Right renal cortex interstitium (tissue), 3 donors: ENCODE results near the gene BBLN. TPM values are rescaled to one million over a fixed set of nuclear protein-coding genes. Genes with fewer than 3 reads are reported as not detected.
A peak's percentile ranks its signal among the peaks of the same experiment; 100 is the strongest.
"Not testable (repeated sequence)": the region's sequence is repeated elsewhere in the genome, so short reads cannot be mapped to it uniquely, and the experiment has no call there.

ENCODE experiments used
- DNase-seq, 3 donors: peaks; one replicate each; pipeline ENCODE4 v3.0.0-alpha.2; 2013; ENCODE audit warnings: low read depth in 3 of 3, low spot score in 2 of 3
- polyA plus RNA-seq, 3 donors: library from polyadenylated mRNA; unstranded; fragments of 120-200 nt; gene quantifications; one replicate each; pipeline ENCODE4 v1.2.1, GENCODE V29; 2013; ENCODE audit not compliant: insufficient read length in 3 of 3

Gene BBLN, protein sequence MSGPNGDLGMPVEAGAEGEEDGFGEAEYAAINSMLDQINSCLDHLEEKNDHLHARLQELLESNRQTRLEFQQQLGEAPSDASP
- 10 to 100 TPM; 27.6 to 36.7 (median 30.9) TPM for polyA plus RNA-seq

DNA sequence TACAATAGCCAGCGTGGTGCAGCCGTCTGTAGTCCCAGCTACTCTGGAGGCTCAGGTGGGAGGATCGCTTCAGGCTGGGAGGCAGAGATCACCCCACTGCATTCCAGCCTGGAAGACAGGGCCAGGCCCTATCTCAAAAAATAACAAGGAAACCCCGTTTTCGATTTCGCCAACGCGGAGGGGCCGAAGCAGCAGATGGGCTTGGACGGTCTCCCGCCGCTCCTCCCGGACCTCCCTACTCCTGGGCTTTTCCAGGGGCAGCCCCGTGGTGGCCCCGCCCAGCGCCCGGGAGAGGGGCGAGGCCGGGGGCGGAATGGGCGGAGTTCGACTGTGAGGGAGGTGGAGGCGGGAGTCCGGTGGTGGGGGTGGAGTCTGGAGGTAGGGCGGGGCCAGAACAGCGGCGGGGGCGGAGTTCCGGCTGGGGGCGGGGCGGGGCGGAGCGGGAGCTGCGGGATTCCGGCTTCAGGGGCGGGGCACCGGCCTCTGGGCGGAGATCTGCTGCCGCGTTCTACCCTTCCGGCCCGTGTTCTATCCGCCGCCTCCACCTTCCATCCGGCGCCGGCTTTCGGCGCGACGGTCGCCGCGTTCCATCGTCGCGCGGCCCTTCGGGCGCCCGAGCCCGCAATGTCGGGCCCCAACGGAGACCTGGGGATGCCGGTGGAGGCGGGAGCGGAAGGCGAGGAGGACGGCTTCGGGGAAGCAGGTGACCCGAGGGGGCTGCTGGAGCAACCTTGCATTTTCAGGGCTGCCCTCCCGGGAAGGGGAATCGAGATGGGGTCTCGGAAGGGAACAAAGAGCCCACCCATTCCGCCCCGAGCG lies at the start of gene BBLN:
TSS of gene BBLN (plus strand) at position 482 of the 819 bp plus-strand sequence. CDS start at position 625, 143 bp downstream.
- peak; percentile 72 to 89 (median 78) for DNase-seq

DNA sequence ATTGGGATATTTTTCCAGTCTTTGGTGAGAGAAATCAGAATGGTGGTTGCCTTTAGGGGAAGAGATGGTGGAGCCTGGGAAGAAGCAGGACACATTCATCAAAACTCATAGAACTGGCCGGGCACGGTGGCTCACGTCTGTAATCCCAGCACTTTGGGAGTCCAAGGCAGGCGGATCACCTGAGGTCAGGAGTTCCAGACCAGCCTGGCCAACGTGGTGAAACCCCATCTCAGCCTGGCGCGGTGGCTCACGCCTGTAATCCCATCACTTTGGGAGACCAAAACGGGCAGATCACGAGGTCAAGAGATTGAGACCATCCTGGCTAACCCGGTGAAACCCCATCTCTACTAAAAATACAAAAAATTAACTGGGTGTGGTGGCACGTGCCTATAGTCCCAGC lies 48.3 kb upstream of the BBLN start:
- not testable (repeated sequence) for DNase-seq

DNA sequence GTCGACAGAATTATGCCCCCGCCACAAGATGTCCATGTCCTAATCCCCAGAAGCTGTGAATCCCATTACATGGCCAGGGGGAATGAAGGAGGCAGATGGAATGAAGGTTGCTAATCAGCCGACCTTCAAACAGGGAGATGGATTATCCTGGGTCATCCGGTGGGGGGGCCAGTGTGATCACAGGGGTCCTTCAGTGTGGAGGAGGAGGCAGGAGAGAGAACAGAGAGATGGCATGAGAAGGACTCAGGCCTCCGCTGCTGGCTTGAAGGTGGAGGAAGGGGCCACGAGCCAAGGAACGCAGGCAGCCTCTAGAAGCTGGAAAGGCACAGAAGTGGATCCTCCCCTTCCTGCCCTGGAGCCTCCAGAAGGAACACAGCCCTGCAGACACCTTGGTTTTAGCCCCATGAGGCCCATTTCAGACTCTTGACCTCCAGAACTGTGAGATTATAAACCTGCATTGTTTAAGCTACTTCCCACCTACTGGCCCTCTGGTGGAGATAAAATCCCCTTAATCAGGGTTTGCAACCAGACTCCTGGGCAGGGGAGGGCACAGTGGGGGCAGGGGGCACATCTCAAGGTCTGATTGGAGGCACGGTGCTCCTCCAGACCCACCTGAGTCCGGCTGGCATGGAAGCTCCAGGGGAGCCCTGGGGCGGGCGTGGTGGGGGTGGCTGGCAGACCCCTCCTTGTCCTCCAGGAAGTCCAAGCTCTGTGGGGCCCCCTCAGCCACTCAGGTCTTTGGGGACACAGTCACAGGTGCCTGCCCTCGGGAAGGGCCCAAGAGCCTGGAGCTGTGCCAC lies 46.3 kb upstream of the BBLN start:
- DNase-seq: no peak

DNA sequence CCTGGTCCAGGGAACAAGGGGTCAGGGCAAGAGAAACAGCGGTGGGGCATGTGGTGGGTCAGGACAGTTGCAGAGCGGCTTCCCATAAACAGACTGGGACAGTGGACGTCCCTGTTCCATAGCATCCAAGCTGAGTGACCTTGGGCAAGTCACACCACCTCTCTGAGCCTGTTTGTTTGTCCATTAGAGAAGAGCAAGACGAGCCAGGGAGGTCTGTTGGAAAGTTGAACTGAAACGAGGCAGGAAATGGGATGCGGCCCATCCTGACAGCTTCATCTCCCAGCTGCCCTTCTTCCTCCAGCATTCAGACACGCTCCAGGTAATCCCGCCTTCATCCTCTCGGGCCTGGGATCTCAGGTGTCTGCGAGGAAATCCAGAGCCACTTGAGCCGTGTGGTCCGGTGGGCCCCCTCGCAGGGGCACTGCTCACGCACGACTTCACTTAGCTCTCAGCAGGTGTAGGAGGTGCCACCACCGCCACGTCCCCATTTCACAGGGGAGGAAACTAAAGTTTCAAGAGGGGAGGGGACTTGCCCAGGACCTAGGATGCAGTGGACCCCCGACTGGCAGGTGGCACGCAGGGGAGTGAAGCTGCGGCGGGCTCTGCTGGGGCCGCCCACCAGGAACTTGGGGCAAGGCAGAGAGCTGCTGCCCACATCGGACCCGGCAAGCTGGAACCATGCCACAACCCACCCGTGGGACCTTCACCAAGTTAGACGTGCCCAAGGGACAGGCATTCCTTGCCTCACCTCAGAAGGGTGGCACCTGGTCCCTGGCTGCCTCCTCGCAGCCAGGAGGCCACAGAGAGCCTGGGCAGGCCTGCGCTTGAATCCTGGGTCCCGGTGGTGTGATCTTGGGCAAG lies 45.5 kb upstream of the BBLN start:
- DNase-seq: no peak

DNA sequence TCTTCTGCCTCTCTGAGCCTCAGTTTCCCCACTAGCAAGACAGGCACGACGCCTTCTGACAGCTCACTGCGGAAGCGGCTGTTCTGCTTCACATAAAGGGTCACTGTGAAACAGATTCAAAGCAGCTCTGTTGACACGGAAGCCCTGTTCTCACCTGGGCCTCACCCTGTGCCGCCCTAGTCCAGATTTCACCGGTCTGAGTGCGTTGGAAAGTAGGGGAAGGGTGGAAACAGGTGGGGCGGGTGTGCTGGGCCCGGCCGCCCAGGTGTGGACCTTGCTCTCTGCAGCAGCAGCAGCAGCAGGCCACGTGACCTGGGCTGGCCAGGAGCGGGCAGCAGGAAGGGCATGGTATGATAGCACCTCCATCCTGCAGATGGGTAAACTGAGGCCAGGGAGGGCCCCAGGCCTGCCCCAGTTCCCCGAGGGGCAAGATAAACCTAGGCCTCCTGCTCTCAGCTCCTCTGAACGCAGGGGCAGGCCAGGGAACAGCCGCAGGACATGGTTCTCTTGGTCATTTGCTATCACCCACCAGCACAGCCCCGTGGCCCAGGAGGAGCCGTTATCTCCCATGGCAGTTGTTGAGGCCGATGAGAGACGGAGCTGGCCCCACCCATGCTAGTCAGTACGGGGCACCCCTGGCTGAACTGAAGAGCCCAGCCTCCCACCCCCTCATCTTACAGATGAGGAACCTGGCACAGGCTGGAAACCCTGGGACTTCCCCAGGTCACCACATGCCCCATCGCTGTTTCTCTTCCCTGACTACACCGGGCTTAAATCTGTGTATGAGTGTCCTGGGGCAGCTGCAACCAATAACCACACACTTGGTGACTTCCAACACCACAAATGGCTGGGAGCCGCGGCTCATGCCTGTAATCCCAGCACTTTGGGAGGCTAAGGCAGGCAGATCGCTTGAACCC lies 44.6 kb upstream of the BBLN start:
- DNase-seq: no peak

DNA sequence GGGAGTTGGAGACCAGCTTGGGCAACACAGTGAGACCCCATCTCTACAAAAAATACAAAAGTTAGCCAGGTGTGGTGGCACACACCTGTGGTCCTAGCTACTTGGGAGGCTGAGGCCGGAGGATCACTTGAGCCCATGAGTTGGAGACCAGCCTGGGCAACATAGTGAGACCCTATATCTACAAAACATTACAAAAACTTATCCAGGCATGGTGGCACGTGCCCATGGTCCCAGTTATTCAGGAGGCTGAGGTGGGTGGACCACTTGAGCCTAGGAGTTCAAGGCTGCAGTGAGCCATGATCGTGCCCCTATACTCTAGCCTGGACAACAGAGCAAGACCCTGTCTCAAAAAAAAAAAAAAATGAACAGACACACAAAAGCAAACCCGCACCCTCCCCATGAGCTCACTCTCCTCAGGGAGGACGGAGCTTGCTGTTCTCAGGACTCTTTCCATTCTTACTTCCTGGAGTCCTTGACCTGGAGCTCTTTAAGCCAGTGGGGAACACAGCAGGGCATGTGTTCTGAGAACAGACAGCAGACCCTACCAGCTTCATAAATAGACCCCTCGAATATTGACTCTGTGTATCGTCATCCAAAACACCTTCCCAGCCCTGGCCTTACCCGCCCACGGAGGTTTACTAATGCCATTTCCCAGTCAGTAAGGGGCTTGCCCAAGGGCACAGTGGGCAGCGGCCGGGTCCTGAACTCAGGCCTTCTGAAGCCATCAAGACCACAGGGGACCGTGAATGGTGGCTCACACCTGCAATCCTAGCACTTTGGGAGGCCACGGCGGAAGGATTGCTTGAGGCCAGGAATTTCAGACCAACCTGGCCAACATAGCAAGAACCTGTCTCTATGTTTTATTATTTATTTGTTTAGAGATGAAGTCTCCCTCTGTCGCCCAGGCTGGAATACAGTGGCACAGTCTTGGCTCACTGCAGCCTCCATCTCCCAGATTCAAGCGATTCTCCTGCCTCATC lies 43.7 kb upstream of the BBLN start:
- DNase-seq: no peak

DNA sequence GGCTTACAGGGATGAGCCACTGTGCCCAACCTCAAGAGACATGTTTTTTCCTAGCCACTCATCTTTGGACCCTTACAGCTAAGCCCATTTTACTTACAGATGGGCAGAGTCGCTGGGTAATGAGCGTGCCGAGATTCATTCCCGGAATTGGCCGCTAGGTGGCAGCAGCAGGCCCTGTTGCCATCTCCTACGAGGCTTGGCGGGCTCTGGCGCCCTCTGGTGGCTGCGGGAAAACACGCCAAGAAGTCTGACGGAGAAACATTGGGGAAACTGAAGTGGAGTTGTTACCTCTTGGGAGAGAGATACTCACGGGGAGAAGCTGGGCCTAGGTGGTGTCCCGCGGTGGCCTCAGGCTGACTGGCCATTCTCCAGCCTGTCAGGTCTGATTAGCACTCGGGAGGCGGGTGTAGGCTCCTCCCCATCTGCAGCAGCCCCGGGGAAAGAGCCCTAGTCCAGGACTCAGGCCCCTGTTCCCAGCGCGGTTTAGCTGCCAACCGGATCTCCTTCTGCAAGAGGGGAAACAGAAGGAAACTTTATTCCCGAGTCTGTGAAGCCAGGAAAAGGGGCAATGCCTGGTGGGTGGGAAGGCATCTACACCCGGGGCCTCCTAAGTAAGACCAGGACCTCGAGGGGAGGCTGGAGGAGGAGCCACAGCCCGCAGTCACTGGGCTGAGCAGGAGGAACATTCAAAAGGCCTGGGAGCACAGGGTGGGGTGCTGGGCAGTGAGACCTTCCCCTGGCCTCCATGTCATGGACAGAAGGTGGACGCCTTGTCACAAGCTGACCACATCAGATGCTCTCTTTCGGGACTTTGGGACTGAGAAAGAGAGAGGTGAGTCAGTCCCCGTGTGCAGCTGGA lies 42.2 kb upstream of the BBLN start:
- peak; percentile 67 to 83 (median 80) for DNase-seq

DNA sequence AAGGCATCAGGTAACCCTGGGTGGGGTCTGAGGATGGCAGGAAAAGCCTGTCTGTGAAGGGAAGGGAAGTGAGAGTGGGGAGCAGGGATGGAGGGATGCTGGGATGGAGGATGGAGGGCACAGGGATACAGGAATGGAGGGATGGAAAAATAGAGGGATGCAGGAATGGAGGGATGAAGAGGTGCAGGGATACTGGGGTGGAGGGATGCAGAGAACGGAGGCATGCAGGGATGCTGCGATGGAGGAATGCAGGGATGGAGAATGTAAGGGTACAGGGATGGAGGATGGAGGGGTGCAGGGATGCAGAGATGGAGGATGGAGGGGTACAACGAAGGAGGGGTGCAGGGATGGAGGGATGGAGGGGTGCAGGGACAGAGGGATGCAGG lies 41.6 kb upstream of the BBLN start:
- DNase-seq: no peak

DNA sequence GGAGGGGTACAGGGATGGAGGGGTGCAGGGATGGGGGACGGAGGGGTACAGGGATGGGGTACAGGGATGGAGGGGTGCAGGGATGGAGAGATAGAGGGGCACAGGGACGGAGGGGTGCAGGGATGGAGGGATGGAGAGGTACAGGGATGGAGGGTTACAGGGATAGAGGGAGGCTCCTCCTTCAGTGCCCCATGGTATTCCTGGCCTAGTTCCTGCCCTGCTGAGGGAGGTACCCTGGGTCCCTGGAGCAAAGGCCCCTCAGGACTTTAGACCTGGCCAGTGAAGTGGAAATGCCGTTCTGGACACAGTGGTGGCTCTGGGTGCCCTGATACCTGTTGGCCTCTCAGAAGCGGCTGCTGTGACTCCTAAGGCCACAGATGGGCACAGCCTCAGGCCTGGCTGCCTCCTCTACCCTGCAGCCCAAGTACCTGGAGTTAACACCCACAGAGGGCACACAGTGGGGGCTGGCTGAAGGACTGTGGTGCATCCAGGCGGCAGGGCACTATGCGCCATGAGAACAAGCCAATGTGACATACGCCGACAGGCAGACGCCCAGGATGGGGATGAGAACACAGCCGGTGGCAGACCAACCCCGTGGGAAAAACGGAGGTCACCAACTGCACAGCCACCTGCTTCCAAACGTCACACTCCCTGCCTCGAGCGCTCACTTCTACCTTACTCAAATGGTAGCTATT lies 40.9 kb upstream of the BBLN start:
- DNase-seq: no peak

DNA sequence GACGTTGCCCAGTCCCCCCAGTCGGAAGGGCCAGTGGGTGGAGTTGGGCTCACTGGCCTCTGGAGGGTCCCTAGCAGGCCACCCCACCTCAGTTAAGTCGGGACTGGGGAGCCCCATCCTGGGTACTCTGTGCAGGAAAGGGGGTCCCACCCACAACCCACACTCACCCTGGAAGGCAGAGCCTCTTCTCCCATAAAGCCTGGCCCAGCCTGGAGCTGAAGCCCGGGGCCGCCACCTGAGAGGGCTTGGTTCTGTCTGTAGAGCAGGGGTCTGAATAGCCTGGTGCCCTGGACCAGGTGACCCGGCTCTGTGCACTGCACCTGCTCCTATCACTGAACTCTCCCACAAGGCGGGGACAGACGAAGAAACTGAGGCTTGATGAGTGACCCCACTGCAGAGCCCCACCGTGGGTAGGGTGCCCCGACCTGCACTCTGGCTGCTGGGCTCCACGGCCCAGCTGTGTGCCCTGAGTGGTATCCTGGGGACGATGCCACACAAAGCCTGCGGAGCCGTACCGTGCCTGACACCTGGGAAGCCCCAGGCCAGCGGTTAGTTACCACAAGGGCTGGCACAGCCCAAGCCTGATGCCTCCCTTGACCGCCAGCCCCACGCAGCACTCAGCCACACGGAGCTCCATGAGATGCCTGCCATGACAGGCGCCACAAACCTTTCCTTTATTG lies 39.9 kb upstream of the BBLN start:
- DNase-seq: no peak

DNA sequence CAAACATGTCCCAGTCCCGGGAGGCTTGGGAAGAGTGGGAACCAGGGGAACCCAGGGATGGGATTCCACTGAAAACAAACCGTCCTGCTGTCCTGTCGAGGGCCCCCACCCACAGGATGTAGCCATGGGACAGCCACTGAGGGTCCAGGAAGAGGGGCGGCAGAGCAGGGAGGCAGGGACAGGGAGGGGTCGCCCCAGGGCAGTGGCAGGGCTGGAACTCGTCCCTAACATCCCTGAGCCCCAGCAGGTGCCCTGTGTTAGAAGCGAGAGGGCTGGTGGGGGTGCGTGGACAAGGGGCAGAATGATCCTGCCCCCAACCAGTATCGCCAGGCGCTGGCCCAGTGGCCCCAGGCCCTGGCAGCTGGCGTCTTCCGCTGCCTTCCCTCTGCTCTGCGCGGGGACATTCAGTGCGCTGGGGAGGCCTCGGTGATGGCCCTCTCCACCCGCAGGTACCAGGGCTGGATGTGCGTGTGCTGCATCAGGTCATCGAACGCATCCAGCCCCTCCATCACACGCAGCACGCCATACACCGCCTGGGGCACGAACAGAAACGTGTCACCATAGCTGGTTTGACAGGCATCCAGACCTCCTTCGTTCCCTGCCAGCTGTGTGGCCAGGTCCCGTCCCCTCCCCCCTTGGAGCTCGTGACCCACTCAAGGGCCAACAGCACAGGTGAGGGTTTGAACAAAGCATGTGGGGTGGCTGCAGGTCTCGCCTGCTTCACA lies 39.2 kb upstream of the BBLN start:
- no peak for DNase-seq

DNA sequence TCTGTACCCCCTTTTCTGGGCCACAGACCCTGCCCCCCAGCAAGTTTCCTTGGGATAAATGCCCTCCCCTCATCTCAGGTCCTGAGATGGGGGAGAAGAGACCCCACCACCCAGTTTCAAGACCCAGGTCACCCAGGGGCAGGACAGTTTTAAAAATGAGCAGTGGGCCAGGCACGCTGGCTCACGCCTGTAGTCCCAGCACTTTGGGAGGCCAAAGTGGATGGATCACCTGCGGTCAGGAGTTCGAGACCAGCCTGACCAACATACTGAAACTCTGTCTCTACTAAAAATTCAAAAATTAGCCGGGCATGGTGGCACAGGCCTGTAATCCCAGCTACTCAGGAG lies 38.6 kb upstream of the BBLN start:
- no peak for DNase-seq

DNA sequence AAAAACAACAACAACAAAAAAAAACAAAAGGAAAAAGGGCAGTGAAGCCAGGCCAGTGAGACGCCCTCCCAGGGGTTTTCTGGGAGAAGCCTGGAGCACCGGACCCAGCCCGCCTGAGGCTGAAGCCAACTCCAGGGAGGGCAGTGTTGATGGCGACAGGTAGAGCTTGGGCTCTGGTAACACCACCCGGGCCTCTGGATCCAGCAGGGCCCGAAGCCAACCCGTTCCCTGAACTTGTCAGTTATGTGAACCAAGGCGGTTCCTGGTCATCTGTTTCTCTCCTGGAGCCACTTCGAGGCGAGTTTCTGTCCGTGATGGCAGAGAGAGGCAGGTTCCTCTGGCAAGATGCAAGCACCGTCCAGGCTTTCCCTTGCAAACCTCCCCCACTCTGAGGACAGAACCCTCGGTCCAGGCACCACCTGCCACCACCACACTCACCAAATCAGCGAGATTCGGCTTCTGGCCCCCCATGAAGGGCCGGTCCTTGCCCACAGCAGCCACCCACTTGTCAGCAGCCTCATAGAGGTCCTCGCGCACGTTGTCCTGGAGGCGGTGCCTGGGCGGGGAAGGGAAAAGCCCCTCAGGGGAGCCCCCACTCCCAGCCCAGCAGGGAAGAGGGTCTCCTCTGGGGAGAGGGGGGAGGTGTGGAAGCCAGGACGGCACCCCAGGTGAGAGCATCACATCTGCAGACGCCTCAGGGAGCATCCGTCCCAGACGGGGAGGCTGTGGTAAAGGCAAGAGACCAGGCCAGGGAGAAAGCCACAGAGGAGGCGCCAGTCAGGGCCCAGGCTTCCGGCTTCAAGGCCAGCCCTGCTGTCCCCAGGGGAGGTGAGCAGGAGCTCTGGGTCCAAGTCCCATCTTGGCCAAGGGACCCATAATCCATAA lies 37.9 kb upstream of the BBLN start:
- no peak for DNase-seq

DNA sequence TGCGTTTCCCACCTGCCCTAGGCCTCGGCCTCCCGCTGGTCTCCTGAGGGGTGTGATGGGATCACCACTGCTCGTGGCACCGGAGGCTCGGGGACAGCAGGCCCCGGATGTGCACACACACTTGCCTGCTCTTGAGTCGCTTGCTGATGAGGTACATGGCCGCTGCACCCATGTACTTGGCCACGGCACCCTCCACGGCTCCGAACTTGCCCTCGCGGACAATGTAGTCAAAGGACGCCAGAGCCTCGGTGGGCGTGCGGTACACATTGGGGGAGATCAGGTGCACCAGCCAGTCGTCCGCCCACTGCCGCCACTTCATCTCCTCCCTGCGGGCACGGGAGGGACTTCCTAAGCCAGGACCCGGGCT lies 37.3 kb upstream of the BBLN start:
- no peak for DNase-seq
